Mucosa of rectum (tissue), 2 donors: ENCODE data around the gene SLC9A6.

Source experiments
- H3K27ac ChIP-seq, 2 donors: one replicate each; pipeline ENCODE4 v1.7.0; 2013; ENCODE audit warnings: inconsistent platforms in 2 of 2, low read depth in 2 of 2, low read length in 2 of 2
- H3K27me3 ChIP-seq, 2 donors: one replicate each; pipeline ENCODE4 v1.7.0; 2013; ENCODE audit warnings: low read length in 2 of 2; ENCODE audit not compliant: control insufficient read depth in 2 of 2, insufficient read depth in 2 of 2
- H3K36me3 ChIP-seq, 2 donors: one replicate each; pipeline ENCODE4 v1.7.0; 2013; ENCODE audit warnings: low read length in 2 of 2; ENCODE audit not compliant: control insufficient read depth in 2 of 2, insufficient read depth in 2 of 2
- H3K4me1 ChIP-seq, 2 donors: one replicate each; pipeline ENCODE4 v1.7.0; 2013; ENCODE audit warnings: low read length in 2 of 2, mild to moderate bottlenecking in 1 of 2; ENCODE audit not compliant: control insufficient read depth in 2 of 2, insufficient read depth in 2 of 2
- H3K4me3 ChIP-seq, 2 donors: one replicate each; pipeline ENCODE4 v1.7.0; 2013; ENCODE audit warnings: low read length in 2 of 2
- H3K9ac ChIP-seq, 2 donors: one replicate each; pipeline ENCODE4 v1.7.0; 2013; ENCODE audit warnings: low read length in 2 of 2, low read depth in 1 of 2, mild to moderate bottlenecking in 1 of 2
- H3K9me3 ChIP-seq, 2 donors: one replicate each; pipeline ENCODE4 v1.7.0; 2013; ENCODE audit warnings: low read length in 2 of 2; ENCODE audit not compliant: control insufficient read depth in 2 of 2
- donor health status: healthy.
- donor health status: Normal muscosa, but diverticular disease.

Gene SLC9A6

GRCh38 chrX:135985157-135985972, at the start of gene SLC9A6:
TSS of gene SLC9A6 (plus strand) at chrX:135985435. CDS start at chrX:135985659, 224 bp downstream.
- peaks cover 0 to 2% of the 10 kb centered on the region in 2 donors for H3K4me1 ChIP-seq
- no peaks in the 10 kb centered on the region for H3K36me3 ChIP-seq
- H3K9me3 ChIP-seq = no peaks in the 10 kb centered on the region
- peaks cover 0 to 3% of the 10 kb centered on the region in 2 donors for H3K27me3 ChIP-seq
- peak within 1 kb of the TSS; percentile 79 to 85 for H3K9ac ChIP-seq
- H3K27ac ChIP-seq = peak within 1 kb of the TSS; percentile 58 to 76
- peak within 1 kb of the TSS; percentile 85 to 92 for H3K4me3 ChIP-seq

- H3K4me3 ChIP-seq = no peak overlapping the region
- no peaks in the 10 kb centered on the region for H3K36me3 ChIP-seq
These were observed 40.7 kb upstream of the SLC9A6 start for GRCh38 chrX:135944486-135944885.

DNA sequence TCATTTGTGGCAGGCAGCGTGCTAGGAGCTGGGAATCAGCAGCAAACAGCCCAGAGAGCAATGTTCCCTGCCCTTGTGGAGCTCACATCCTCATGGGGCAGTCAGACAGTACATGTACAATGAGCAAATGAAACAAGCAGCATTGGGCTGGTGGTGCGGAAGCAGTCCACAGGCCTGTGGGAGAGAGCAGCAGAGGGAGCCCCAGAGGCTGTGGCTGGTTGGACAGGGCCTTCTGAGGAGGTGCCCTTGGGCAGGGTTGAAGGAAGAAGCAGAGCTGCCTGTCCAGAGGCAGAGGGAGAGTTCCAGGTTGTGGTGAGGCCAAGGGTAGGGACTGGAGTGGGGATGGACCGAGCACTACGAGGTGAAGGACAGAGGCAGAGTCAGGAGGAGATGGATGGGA, 33.9 kb upstream of the SLC9A6 start:
- Histone ChIP-seq H3K4me3 (no peak overlapping the region), H3K36me3 (no peaks in the 10 kb centered on the region), H3K9ac (no peak overlapping the region), H3K4me1 (no peaks in the 10 kb centered on the region), H3K27ac (no peak overlapping the region), H3K9me3 (no peaks in the 10 kb centered on the region), H3K27me3 (no peaks in the 10 kb centered on the region)

More at GRCh38 chrX:135944486-135944885, 40.7 kb upstream of the SLC9A6 start:
- Histone ChIP-seq H3K27me3 (no peaks in the 10 kb centered on the region), H3K9ac (no peak overlapping the region), H3K9me3 (no peaks in the 10 kb centered on the region), H3K4me1 (no peaks in the 10 kb centered on the region), H3K27ac (no peak overlapping the region)

GRCh38 chrX:135973025-135973547, 12.1 kb upstream of the SLC9A6 start:
- no peaks in the 10 kb centered on the region for H3K27me3 ChIP-seq
- H3K36me3 ChIP-seq = peaks cover 0 to 2% of the 10 kb centered on the region in 2 donors
- peak overlapping the region; percentile 89 to 95 for H3K27ac ChIP-seq
- H3K4me1 ChIP-seq = peaks cover 4 to 5% of the 10 kb centered on the region in 2 donors
- H3K9ac ChIP-seq = peak overlapping the region; percentile 68 to 81
- peak overlapping the region; percentile 80 to 83 for H3K4me3 ChIP-seq
- no peaks in the 10 kb centered on the region for H3K9me3 ChIP-seq

DNA sequence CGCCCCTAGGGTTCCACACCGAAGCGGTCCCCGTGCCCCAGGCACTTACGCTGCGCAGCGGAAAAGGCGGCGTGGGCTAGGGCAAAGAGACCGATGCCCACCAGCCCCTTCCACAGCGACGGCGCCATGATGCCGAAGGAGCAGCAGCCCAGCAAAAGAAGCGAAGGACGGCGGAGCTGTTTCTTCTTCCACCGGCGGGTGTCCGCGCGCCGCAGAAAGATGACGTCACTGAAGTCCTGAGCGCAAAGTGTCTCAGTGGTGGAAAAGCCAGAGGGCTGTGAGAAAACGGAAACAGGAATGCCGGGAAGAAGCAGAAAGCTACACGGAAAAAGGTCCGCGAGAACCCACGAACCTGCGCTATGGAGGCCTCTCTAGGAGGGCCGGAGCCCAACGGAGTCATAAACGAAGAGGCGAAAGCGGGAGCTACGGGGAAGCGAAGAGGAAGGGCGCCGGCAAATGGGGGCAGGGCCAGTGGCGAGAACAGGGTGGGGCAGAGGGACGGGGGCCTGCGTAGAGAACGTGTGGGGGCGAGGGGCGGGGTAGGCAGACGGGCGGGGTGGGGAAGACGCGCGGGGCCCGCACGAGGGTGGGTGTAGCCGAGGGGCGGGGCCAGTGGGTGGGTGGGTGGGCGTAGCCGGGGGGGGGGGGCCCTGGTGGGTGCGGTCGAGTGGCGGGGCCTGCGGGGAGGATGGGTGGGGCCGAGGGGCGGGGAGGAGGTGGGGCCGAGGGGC, 11.5 kb upstream of the SLC9A6 start, which contains the start of gene MMGT1:
TSS of gene MMGT1 (minus strand) at position 441 of the 731 bp plus-strand sequence. CDS start at position 128, 313 bp downstream.
- Histone ChIP-seq H3K4me1 (peaks cover 4 to 5% of the 10 kb centered on the region in 2 donors), H3K9me3 (no peaks in the 10 kb centered on the region), H3K36me3 (peaks cover 0 to under 1% of the 10 kb centered on the region in 2 donors), H3K9ac (peak within 1 kb of the TSS; percentile 68 to 81), H3K27ac (peak within 1 kb of the TSS; percentile 89 to 95), H3K4me3 (peak within 1 kb of the TSS; percentile 80 to 83), H3K27me3 (no peaks in the 10 kb centered on the region)

GRCh38 chrX:135974279-135974856, 10.9 kb upstream of the SLC9A6 start:
- Histone ChIP-seq H3K27ac (peak overlapping the region in 1 of 2 donors; percentile 12), H3K4me3 (peak overlapping the region; percentile 56 to 71), H3K9ac (peak overlapping the region in 1 of 2 donors; percentile 3), H3K9me3 (no peaks in the 10 kb centered on the region), H3K4me1 (peaks cover 4 to 5% of the 10 kb centered on the region in 2 donors), H3K36me3 (no peaks in the 10 kb centered on the region), H3K27me3 (no peaks in the 10 kb centered on the region)

DNA sequence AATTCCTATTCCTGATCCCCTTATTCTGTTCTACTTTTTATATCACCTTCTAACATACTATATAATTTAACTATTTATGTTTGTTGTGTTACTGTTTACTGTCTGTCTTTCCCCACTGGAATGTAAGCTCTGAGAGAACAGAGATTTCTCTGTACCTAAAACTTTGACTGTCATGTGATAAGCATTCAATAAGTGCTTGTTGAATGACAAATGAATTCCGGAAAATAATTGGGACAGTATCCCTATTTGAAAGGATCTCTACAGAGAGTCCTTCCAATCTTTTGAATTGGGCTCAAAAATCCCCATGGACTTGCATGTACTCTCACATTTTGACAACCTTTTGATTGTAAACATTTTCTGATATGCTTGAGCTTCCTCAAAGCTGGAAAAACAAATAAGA, 9.8 kb upstream of the SLC9A6 start:
- H3K27me3 ChIP-seq = no peaks in the 10 kb centered on the region

DNA sequence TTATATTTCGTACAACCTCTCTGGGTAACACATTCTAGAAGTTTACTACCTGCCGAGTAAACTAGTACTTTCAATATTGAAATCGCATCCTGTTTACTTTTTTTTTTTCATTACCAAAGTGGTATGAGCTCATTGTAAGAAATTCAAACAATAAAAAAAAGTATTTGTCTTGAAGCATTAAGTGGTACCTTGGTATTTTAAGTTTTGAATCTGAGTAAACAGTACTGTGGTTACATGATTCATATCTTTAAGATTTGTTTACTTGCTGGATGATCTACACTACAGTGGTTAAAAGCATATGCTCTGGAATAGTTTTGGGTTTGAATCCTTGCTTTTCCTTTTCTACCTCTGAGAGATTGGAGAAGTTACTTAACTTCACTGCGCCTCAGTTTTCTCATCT, 7.6 kb upstream of the SLC9A6 start:
- H3K9me3 ChIP-seq = no peaks in the 10 kb centered on the region
- peaks cover under 1 to 2% of the 10 kb centered on the region in 2 donors for H3K4me1 ChIP-seq
- no peak overlapping the region for H3K27ac ChIP-seq
- no peaks in the 10 kb centered on the region for H3K36me3 ChIP-seq
- no peak overlapping the region for H3K4me3 ChIP-seq
- no peak overlapping the region for H3K9ac ChIP-seq
- H3K27me3 ChIP-seq = no peaks in the 10 kb centered on the region

More for the DNA sequence above, 9.8 kb upstream of the SLC9A6 start:
- Histone ChIP-seq H3K4me3 (no peak overlapping the region), H3K27ac (no peak overlapping the region), H3K9ac (no peak overlapping the region), H3K9me3 (no peaks in the 10 kb centered on the region), H3K4me1 (peaks cover 4 to 5% of the 10 kb centered on the region in 2 donors), H3K36me3 (no peaks in the 10 kb centered on the region)

DNA sequence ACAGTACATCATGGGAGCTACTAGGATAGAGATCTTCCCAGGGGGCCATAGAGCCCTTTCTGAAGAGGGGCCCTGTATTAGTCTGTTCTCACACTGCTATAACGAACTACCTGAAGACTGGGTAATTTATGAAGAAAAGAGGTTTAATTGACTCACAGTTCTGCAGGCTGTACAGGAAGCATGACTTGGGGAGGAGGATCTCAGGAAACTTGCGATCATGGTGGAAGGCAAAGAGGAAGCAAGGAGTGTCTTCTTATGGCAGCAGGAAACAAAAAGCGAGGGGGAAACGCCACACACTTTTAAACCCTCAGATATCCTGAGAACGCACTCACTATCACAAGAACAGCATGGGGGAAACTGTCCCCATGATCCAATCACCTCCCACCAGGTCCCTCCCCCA, 4.2 kb upstream of the SLC9A6 start:
- Histone ChIP-seq H3K9me3 (no peaks in the 10 kb centered on the region), H3K4me3 (no peak overlapping the region), H3K27ac (no peak overlapping the region)

More for the DNA sequence above, 4.2 kb upstream of the SLC9A6 start:
- no peak overlapping the region for H3K9ac ChIP-seq
- H3K4me1 ChIP-seq = no peaks in the 10 kb centered on the region
- no peaks in the 10 kb centered on the region for H3K36me3 ChIP-seq
- no peaks in the 10 kb centered on the region for H3K27me3 ChIP-seq
